ENCODE measurements around the gene CLEC19A.

The CLEC19A gene

GRCh38 chr16:19284207-19284606 is 1.3 kb upstream of the CLEC19A start:
- no peak overlapping the region for H3K4me3 ChIP-seq (ENCODE audit: low read depth, low read length)

- no peak overlapping the region for H3K4me3 ChIP-seq (ENCODE audit: low read depth, low read length)
Measured at GRCh38 chr16:19286827-19287226, 1.3 kb downstream of the CLEC19A start.

- H3K4me3 ChIP-seq (ENCODE audit: low read depth, low read length), result no peak overlapping the region
Measured at GRCh38 chr16:19287241-19287640, 1.7 kb downstream of the CLEC19A start.

- no peak overlapping the region for H3K4me3 ChIP-seq (ENCODE audit: low read depth, low read length)
Measured at GRCh38 chr16:19288872-19289799, 3.6 kb downstream of the CLEC19A start.

- H3K4me3 ChIP-seq (ENCODE audit: low read depth, low read length), result no peak overlapping the region
Measured at GRCh38 chr16:19289811-19290485, 4.4 kb downstream of the CLEC19A start.

GRCh38 chr16:19290860-19291259 is 5.3 kb downstream of the CLEC19A start:
- H3K4me3 ChIP-seq (ENCODE audit: low read depth, low read length), result no peak overlapping the region

GRCh38 chr16:19291475-19291874 is 5.9 kb downstream of the CLEC19A start:
- H3K4me3 ChIP-seq (ENCODE audit: low read depth, low read length), result no peak overlapping the region

GRCh38 chr16:19292186-19292585 is 6.7 kb downstream of the CLEC19A start:
- H3K4me3 ChIP-seq (ENCODE audit: low read depth, low read length), result no peak overlapping the region

- no peak overlapping the region for H3K4me3 ChIP-seq (ENCODE audit: low read depth, low read length)
Measured at GRCh38 chr16:19294156-19294649, 8.7 kb downstream of the CLEC19A start.

- no peak overlapping the region for H3K4me3 ChIP-seq (ENCODE audit: low read depth, low read length)
Measured at GRCh38 chr16:19295393-19295792, 9.9 kb downstream of the CLEC19A start.

GRCh38 chr16:19297454-19297853 is 11.9 kb downstream of the CLEC19A start:
- H3K4me3 ChIP-seq (ENCODE audit: low read depth, low read length), result no peak overlapping the region

- H3K4me3 ChIP-seq (ENCODE audit: low read depth, low read length), result no peak overlapping the region
Measured at GRCh38 chr16:19299565-19299964, 14.0 kb downstream of the CLEC19A start.

GRCh38 chr16:19301931-19302330 is 16.4 kb downstream of the CLEC19A start:
- no peak overlapping the region for H3K4me3 ChIP-seq (ENCODE audit: low read depth, low read length)

- H3K4me3 ChIP-seq (ENCODE audit: low read depth, low read length), result no peak overlapping the region
Measured at GRCh38 chr16:19304750-19305149, 19.2 kb downstream of the CLEC19A start.

- H3K4me3 ChIP-seq (ENCODE audit: low read depth, low read length), result no peak overlapping the region
Measured at GRCh38 chr16:19305443-19305842, 19.9 kb downstream of the CLEC19A start.

GRCh38 chr16:19307587-19308241 is 22.2 kb downstream of the CLEC19A start:
- H3K4me3 ChIP-seq (ENCODE audit: low read depth, low read length), result no peak overlapping the region

- H3K4me3 ChIP-seq (ENCODE audit: low read depth, low read length), result no peak overlapping the region
Measured at GRCh38 chr16:19308392-19308791, 22.9 kb downstream of the CLEC19A start.

- no peak overlapping the region for H3K4me3 ChIP-seq (ENCODE audit: low read depth, low read length)
Measured at GRCh38 chr16:19309178-19309577, 23.6 kb downstream of the CLEC19A start.

GRCh38 chr16:19314718-19315425 is 29.3 kb downstream of the CLEC19A start:
- no peak overlapping the region for H3K4me3 ChIP-seq (ENCODE audit: low read depth, low read length)

GRCh38 chr16:19315889-19316433 is 30.4 kb downstream of the CLEC19A start:
- H3K4me3 ChIP-seq (ENCODE audit: low read depth, low read length), result no peak overlapping the region

GRCh38 chr16:19316846-19317245 is 31.3 kb downstream of the CLEC19A start:
- no peak overlapping the region for H3K4me3 ChIP-seq (ENCODE audit: low read depth, low read length)
